ENCODE data around the gene SLC44A1. TPM values are rescaled to one million over a fixed set of nuclear protein-coding genes. Genes with fewer than 3 reads are reported as not detected.

Gene SLC44A1
- total RNA-seq, 1 donor from 2014 or later = 49.5 TPM

DNA sequence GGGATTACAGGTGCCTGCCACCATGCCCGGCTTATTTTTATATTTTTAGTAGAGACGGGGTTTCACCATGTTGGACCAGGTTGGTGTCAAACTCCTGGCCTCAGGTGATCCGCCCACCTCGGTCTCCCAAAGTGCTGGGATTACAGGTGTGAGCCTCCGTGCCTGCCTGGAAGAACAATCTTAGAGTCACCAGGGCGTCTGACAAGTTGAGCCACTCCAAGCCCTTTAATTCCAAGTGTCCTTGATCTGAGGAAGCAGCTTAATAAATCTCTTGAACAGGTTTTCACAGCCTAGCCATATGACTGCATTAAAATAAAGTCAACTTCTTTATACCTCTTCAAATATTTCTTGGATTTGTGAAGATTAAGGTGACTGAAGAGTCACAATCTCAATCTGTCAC is 31.5 kb downstream of the SLC44A1 start:
- peak; percentile 68 for ATAC-seq

DNA sequence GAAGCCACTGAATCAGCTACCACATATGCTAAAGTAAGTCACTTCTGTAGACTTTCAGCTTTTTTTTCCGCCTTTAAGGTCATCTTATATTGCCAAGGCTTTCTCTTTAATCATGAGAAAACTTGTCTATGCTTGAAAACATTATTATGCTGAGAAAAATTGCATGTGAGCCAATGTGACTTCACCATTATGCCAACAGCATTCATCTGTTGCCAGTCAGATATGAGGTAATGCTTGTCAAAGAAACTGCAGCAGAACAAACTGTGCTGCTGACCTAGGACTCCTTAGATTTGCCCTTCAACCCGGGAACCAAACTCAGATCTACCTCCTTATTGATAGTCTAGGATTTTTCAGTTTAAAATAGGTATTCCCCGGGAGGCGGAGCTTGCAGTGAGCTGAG is 34.3 kb downstream of the SLC44A1 start:
- ATAC-seq = peak; percentile 61

DNA sequence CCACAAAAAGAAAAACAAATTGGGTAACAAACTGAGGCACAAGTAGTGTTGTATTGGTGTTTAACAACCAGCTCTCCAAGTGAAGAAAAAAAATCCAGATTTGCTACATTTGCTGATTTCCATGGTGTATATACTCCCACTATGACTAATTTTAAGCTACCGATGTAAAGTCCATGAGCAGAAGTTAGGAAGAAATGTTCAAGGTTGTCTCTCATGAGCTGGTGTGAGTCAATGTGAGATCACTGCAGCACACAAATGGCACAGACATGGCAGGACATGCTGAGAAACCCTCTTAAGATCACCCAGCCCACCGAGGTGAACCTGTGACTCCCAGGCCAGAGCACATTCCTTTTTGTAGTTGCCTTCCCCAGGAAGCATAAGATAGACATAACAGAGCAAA is 36.2 kb downstream of the SLC44A1 start:
- ATAC-seq = peak; percentile 87

DNA sequence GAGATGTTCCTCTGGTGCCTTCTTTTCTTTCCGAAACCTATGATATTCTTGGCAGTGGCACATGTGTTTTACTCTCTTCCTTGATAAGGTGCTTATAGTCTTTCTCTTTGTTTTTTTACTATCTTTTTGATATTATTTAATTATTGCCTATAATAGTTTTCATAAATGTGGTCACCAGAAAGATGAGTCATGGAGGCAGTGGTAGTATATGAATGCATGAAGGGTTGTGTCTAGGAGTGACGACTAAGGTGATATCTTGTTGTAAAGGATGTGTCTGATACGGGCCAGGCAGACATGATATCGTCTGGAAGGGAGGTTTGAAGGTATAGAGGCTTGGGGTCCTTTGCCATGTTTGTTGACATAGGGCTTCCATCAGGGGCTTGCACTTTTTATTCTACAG is 36.8 kb downstream of the SLC44A1 start:
- ATAC-seq = no peak

DNA sequence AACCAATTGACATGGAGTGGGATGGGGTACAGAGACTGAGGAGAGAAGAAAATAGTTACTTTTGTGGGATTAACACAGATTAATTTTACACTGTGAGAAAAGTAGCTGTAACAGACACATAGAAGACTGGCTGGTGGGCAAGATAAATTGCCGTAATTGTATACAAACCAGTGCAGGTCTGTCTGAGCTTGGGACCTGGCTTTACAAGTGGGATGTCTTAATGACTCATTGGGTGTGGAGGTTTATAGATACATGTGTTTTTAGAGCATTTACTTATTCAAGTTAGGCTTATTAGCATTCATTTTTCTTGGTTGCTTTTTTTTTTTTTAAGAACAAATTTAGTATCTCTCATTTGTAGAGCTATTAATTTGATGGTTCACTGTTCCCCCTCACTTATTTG is 37.5 kb downstream of the SLC44A1 start:
- ATAC-seq = peak; percentile 41

DNA sequence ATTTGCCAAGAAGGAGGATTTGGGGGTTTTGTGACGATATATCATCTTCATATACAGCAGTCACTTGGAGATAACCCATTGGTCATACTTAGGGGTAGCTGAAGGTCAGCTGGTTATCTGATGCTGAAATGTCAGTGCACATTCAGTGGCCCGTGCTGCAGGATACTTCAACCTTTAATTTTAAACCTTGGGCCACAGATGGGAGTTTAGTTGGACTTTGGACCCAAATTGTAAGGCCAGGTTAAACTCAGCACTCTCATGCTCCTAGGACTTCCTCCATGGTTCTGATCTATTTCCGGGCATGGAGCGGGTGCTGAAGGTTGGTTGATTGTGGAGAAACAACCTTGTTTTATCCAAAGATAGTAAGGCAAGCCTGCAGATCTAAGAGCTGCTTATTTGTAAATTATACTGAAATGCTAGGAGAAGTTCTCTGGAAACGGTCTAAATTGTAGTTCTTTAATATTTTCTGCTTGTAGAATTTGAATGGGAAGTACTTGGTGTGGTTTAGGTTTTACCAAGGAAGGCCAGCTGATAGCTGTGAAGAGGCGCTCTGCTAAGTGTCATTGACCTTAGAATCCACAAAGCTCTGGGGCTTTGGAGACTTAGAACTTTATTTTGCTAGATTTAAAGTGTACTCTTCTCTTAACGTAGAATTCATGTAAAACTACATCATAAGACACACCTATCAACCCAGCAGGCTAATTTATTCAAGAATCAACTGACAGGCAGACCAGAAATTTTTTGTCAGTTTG is 38.6 kb downstream of the SLC44A1 start:
- ATAC-seq = no peak

DNA sequence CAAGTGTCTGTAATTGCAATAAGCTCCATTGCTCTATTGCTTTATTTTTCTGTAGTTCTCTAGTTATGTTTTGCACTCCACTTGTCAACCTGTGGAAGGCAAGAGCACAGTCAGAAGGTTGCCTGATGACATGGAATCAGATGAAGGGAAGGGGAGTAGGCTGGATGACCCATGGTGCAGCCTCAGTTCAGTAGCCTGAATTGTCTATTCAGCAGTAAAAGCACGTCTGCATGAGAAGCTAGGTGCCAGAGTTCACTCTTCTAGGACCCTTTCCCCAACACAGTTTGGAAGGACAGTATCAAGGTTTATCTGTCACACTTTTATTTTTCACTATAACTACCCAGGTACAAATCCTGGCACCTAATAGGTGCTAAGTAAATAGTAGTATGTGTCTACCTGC is 39.3 kb downstream of the SLC44A1 start:
- ATAC-seq = no peak

DNA sequence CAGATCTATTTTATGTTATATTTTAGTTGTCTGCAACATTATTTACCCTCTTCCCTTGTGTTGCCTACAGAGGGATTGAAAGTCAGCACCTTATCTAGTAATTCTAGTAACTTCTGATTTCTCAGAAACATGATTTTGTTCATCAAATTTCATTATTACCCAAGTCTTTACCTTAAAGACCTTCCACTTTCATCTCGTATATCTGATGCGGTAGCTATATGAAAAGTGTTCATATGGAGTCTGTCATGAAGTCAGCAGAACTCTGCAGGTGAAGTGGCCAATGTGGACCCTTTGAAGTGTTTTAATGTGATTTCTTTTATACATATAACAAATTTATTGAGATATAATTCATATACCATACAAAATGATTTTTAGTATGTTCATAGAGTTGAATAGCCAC is 40.0 kb downstream of the SLC44A1 start:
- ATAC-seq = no peak

DNA sequence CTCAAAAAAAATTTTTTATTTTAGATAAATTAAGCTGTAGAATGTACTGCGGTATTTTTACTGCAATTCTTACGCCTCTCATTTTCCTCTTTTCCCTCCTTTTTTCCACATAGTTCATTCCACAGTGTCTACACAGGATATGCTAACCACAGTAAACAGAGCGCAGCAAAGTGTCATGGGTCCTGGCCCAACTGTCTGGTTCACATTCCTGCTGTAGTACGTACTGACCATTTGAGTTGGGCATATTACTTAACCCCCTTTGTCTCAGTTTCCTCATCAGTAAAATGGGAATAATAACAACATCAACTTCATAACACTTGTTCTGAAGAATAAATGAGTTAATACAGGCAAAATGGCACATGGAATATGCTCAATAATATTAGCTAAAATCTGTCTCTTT is 41.6 kb downstream of the SLC44A1 start:
- ATAC-seq = no peak

DNA sequence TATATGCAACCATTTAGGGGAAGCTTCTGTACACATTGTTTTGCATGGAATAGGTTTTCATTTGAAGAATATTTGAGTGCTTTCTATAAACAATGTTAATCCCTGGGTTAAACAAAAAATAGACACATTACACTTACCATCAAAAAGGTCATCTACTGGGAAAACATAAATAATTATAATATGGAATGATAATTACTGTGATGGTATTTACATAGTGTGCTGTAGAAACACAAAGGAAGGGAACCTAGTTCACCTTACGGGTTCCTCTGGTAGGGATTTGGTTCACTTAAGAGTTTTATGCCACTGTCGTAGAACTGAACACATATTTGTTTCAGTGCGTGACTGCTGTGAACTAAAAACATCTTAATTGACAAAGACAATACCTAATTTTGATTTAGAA is 44.9 kb downstream of the SLC44A1 start:
- no peak for ATAC-seq

DNA sequence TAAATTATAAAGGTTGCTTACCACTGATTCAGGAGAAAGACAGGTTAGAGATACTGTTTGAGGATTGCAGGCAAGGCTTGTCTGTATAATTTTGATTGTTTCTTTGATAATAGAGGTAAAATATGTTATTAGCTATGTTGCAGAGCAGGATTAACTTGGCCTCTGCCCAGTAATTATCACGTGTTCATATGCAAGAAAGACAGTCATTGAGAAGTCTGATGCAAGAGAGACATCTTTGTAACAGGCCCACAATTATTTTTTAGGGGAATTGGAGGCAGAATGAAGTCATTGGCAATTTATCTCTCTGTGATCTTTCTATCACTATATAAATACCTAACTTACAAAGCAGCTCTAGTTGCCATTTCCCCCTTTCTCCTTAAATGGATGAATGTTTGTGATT is 46.0 kb downstream of the SLC44A1 start:
- peak; percentile 89 for ATAC-seq

DNA sequence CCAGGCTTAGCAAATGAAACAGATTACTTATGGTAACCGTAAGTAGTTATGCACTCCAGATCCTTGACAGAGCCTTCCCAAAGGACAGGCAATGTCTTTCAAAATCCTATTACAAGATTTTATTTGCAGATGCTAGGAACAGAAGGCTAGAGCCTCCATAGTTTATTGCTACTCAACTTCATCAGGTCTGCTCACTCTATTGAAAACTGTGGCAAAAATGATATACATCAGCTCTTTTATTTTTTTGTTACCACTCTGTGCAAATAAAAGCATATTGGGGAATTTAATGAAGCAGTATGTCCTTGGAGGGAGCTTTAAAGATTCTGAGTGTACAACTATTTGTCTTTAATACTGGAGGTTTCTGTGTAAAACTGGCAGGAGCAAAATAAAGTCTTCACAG is 46.5 kb downstream of the SLC44A1 start:
- ATAC-seq = no peak

DNA sequence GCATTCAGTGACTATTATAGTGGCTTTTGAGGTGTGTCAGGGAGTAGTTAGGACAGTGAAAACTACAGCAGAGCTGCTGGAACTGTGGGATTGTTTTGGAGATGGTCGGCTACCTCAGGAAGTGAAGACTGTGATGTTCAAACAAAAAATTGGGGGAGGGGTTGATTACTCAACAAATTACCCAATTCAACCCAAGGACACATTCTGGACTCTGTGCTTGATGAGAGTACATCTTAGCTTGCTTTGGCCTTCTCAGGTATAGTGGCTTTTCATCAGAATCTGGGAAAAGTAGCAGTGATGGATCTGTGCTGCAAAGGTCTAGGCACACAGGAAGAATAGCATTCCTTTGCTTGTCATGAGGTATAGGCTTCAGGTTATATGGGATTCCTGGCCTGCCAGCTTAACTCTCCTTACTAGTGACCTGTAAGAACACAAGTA is 47.0 kb downstream of the SLC44A1 start:
- ATAC-seq = peak; percentile 22

DNA sequence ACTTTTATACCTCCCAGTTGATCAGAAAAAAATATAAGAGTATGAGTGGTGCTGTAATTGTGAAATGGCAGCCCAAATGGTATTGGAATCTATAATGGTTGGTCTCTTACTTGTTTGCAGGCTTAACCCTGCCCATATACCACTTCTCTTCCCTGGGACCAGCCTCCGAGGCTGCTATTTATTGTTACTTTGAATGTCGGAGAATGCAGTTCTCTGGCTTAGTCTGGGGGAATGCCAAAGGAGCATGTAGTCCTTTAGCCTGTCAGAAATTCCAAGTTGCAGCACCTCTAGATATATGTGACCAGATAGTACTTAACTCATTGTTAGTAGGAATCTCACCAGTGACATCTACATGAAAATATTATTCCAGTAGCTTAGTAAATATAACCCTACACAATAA is 47.5 kb downstream of the SLC44A1 start:
- ATAC-seq = no peak

DNA sequence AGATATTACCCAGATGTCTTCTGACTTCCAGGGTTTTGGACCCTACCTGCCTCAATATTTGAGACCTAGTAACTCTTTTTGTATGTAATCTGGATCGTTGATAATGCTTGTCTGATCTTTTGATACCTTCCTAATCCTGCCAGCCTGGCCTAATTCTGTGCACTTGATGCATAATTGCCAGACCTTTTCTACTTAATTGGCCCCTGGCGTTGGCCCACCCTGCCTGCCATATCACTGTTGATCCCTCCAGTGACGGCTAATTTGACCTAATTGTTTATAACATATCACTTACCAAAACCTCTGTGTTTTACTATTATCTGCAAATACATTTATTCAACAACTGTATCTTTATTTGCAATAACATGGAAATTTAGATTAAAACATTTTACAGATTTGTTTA is 49.0 kb downstream of the SLC44A1 start:
- ATAC-seq = no peak

DNA sequence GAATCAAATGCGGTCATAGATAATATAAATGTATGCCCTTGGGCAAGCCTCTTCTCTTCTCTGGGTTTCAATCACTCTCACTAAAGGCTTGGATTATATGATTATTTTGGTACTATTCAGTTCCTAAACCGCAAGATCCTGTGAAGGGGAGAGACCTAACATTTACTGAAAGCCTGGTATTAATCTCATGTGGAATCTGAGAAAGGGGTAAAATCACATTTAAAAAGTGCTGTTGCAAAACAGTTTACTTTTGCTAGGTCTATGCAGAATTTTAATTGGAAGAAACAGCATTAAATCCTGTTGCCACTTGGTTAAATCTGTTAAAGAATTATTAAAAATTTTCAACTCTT is 50.7 kb downstream of the SLC44A1 start:
- ATAC-seq = no peak

DNA sequence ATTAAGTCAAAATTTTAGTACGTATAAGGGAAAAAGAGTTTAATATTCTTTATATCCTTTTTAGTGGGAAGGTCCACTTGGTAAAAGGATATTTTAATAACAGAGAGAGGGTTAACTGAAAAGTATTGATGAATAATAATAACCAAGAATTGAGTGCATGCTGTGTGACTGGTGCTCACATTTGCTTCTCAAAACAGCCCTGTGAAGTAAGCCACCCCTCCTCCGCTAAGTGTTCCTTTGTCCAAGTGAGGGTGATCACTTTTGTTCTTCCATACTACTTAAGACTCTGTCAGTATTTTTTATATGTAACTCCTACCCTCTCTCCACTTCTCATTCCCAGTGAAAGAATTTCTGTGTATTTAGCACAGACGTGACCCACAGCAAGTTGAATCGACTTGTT is 51.5 kb downstream of the SLC44A1 start:
- ATAC-seq = no peak

DNA sequence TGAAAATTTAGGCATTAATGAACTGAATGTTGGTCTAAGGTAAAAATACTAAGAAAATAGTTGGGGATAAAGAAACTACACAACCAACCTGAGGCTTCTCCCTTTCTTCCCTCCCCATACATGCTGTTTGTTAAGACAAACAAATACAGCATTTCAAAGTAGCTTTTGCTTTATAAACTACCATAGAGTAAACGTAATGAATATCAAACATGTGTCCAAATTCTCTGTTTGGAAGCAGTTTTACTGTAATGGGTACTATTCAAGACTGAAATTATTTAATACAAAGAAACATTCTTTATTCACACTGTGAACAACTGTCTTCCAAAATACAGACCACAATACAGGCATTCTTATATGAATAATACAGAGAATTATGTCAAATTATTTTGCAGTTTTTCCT is 52.0 kb downstream of the SLC44A1 start:
- no peak for ATAC-seq

DNA sequence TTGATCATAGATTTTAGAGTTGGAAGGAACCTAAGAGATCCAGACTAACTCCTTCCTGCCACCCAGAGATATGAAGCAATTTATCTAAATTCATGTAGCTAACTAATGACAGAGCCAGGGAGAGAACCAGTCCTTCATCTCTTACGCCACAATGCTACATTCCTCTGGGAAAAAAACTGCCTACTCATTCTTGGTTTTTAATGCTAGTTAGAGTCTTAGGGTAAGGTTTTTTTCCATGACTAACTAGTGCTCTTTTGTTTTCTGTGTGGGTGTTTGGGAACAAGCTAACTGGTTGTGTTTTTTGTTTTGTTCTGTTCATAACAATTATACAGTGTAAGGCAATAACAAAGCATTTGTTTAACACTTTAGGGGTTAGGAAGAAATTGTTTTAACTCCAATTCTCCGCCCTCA is 52.4 kb downstream of the SLC44A1 start:
- peak; percentile 96 for ATAC-seq

DNA sequence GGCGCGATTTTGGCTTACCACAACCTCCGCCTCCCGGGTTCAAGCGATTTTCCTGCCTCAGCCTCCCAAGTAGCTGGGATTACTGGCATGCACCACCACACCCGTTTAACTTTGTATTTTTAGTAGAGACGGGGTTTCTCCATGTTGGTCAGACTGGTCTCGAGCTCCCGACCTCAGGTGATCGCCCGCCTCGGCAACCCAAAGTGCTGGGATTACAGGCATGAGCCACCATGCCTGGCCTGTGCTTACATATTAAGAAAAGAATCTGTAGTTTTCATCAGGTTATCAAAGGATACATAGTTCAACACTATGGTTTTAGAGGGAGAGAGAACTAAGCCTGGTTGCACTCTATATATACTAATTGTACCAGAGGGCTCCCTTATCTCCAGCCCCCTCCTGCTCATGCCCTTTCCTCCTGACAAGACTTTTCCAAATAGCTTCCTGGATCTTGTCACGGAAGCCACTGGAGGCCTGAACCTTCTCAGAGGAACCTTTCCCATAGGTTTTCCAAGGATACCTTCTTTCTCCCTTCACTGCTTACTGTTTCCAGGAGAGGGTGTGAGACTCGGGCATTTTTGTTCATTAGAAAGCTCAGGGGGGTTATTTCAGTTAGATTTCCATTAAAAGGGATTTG is 53.1 kb downstream of the SLC44A1 start:
- no peak for ATAC-seq

DNA sequence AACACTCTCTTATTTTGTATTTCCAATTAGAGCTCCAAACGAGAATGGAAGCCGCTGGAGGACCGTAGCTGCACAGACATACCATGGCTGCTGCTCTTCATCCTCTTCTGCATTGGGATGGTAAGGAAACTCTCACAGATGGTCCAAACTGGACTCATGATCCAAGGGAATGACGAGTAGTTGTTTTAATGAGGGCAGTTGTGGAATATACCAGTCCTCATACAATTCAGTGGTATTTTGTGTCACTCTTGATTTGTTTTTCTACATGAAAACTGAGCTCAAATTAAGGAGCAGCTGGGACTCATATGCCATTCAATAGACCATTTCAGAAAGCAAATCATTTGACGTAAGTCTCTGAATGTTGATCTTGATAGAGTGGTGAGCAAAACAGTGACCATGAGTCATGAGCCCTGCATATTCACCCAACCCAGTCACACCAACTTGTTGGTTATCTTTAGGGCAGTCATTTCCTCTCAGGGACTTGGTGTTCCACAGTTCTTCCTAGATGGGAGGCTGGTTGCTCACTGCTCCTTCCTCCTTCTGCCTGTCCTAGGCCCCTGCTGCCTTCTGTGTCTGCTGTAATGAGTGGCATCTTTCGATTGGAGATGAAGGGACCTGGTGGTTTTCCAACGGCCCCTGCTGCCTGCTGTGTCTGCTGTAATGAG is 54.9 kb downstream of the SLC44A1 start:
- ATAC-seq = peak; percentile 73

DNA sequence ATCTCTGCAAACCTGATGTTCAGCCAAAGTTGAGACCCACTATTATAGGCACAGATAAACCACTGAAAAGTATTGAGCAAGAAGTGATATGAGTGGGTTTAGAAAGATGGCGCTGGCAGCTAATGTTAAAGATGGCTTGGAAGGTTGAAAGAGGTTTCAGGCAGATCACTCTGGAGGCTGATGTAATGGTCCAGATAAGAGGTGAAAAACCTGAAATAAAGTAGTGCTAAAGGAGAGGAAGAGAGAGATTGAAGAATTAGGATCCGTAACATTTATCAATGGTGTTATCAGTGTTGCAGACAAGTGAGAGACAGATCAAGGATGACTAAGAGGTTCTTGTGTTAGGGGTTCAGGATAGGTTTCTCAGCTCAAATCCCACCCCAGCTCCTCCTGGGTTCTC is 58.3 kb downstream of the SLC44A1 start:
- ATAC-seq = no peak

DNA sequence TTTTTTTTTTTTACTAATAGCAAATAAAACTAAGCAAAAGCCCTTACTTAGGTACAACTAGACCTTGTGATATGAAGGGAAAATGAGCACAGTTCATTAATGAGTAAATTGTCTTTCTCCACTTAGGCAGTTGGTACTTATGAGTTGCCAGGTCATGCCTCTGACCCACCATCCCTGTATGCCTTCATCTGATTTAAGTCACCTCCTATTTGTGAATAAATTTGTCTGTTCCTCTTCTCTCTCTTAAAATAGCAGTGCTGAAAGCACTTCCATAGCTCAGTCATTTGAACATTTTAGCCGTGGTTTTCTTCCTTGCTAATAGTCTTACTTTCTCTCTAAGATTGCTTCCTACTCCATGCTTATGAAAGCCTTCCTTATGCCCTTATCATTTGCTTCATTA is 61.4 kb downstream of the SLC44A1 start:
- no peak for ATAC-seq

All from esophagus mucosa (tissue), 1 donor.